Measurements from ENCODE around the gene WBP1L.

Gene WBP1L

GRCh38 chr10:102763037-102763607, 19.4 kb downstream of the WBP1L start:
- no peak for TF ChIP-seq CTCF (IDR thresholded peaks at IDR 0.05; ENCODE audit: low read depth, low read length, missing control alignments)

GRCh38 chr10:102764470-102765161, 20.9 kb downstream of the WBP1L start:
- in situ Hi-C loops (cut with HindIII; ENCODE audit: low pct_ligation_motif_present, low sequenced_read_pairs): no loop called here
- no peak overlapping the region for H3K27ac ChIP-seq

More at GRCh38 chr10:102763037-102763607, 19.4 kb downstream of the WBP1L start:
- no peak overlapping the region for H3K27ac ChIP-seq
- no peak for DNase-seq
- in situ Hi-C loops (cut with HindIII; ENCODE audit: low pct_ligation_motif_present, low sequenced_read_pairs): no loop called here
- H3K4me3 ChIP-seq (ENCODE audit: low read depth, low read length): no peak overlapping the region
- H3K27me3 ChIP-seq (replicated peaks): no peaks in the 10 kb centered on the region
- no peaks in the 10 kb centered on the region for H3K36me3 ChIP-seq (replicated peaks)

GRCh38 chr10:102765336-102765735, 21.6 kb downstream of the WBP1L start:
- Histone ChIP-seq H3K27ac (no peak overlapping the region), H3K27me3 (replicated peaks) (no peaks in the 10 kb centered on the region), H3K4me3 (ENCODE audit: low read depth, low read length) (no peak overlapping the region), H3K36me3 (replicated peaks) (no peaks in the 10 kb centered on the region)
- DNase-seq: no peak
- in situ Hi-C loops (cut with HindIII; ENCODE audit: low pct_ligation_motif_present, low sequenced_read_pairs): no loop called here
- no peak for TF ChIP-seq CTCF (IDR thresholded peaks at IDR 0.05; ENCODE audit: low read depth, low read length, missing control alignments)

More at GRCh38 chr10:102764470-102765161, 20.9 kb downstream of the WBP1L start:
- Histone ChIP-seq H3K36me3 (replicated peaks) (no peaks in the 10 kb centered on the region), H3K27me3 (replicated peaks) (no peaks in the 10 kb centered on the region), H3K4me3 (ENCODE audit: low read depth, low read length) (no peak overlapping the region)
- TF ChIP-seq CTCF (IDR thresholded peaks at IDR 0.05; ENCODE audit: low read depth, low read length, missing control alignments): no peak
- no peak for DNase-seq

GRCh38 chr10:102767428-102768160, 23.8 kb downstream of the WBP1L start:
- Histone ChIP-seq H3K4me3 (ENCODE audit: low read depth, low read length) (no peak overlapping the region), H3K36me3 (replicated peaks) (no peaks in the 10 kb centered on the region), H3K27ac (no peak overlapping the region), H3K27me3 (replicated peaks) (no peaks in the 10 kb centered on the region)
- DNase-seq: no peak
- in situ Hi-C loops (cut with HindIII; ENCODE audit: low pct_ligation_motif_present, low sequenced_read_pairs): no loop called here
- no peak for TF ChIP-seq CTCF (IDR thresholded peaks at IDR 0.05; ENCODE audit: low read depth, low read length, missing control alignments)

- Histone ChIP-seq H3K4me3 (ENCODE audit: low read depth, low read length) (no peak overlapping the region), H3K27me3 (replicated peaks) (no peaks in the 10 kb centered on the region), H3K27ac (no peak overlapping the region), H3K36me3 (replicated peaks) (no peaks in the 10 kb centered on the region)
- in situ Hi-C loops (cut with HindIII; ENCODE audit: low pct_ligation_motif_present, low sequenced_read_pairs): no loop called here
- DNase-seq: no peak
- no peak for TF ChIP-seq CTCF (IDR thresholded peaks at IDR 0.05; ENCODE audit: low read depth, low read length, missing control alignments)
Observed at GRCh38 chr10:102769375-102770107, 25.8 kb downstream of the WBP1L start.

Data from brain microvascular endothelial cell (primary cell).